ENCODE measurements around the gene LARGE1. TPM values are rescaled to one million over a fixed set of nuclear protein-coding genes. Genes with fewer than 3 reads are reported as not detected.

The LARGE1 gene
- total and polyA plus RNA-seq, 8 donors, result 4.1 to 29.3 (median 13.7) TPM

- Histone ChIP-seq H3K36me3 (no peaks in the 10 kb centered on the region), H3K4me1 (peaks cover 0 to 7% (median 0%) of the 10 kb centered on the region in 3 donors), H3K27ac (no peak overlapping the region), H3K4me3 (no peak overlapping the region), H3K9me3 (no peaks in the 10 kb centered on the region), H3K27me3 (no peaks in the 10 kb centered on the region)
- DNase-seq (no peak), ATAC-seq (peak in 2 of 4 donors; percentile 31 to 33), FAIRE-seq (no peak)
- intact Hi-C loops (cut with DNase I), result no loop called here
- no peak for TF ChIP-seq CTCF (IDR thresholded peaks at IDR 0.05)
- WGBS, 2 donors, result 75 to 82% methylated on average over 8 of the region's 8 CpGs
These were observed 48.3 kb downstream of the LARGE1 start for GRCh38 chr22:33871935-33872334.

GRCh38 chr22:33869946-33870345 is 50.3 kb downstream of the LARGE1 start:
- Histone ChIP-seq H3K4me3 (no peak overlapping the region), H3K9me3 (no peaks in the 10 kb centered on the region), H3K36me3 (no peaks in the 10 kb centered on the region), H3K27ac (no peak overlapping the region), H3K4me1 (peaks cover 0 to 7% (median 0%) of the 10 kb centered on the region in 3 donors), H3K27me3 (no peaks in the 10 kb centered on the region)
- no peak for TF ChIP-seq CTCF (IDR thresholded peaks at IDR 0.05)
- no peak for ATAC-seq
- intact Hi-C loops (cut with DNase I), result no loop called here
- DNase-seq, result no peak
- 92 to 94% methylated on average over 2 of the region's 2 CpGs for WGBS, 2 donors
- FAIRE-seq, result no peak

- FAIRE-seq (no peak), ATAC-seq (no peak), DNase-seq (no peak)
- intact Hi-C loops (cut with DNase I), result no loop called here
- no peak overlapping the region for H3K4me3 ChIP-seq
- peaks cover 0 to 7% (median 0%) of the 10 kb centered on the region in 3 donors for H3K4me1 ChIP-seq
- WGBS, 2 donors, result 93 to 96% methylated on average over 9 of the region's 9 CpGs
- no peak for TF ChIP-seq CTCF (IDR thresholded peaks at IDR 0.05)
- H3K27ac ChIP-seq, result no peak overlapping the region
- H3K36me3 ChIP-seq, result no peaks in the 10 kb centered on the region
- H3K27me3 ChIP-seq, result no peaks in the 10 kb centered on the region
- no peaks in the 10 kb centered on the region for H3K9me3 ChIP-seq
These were observed 52.3 kb downstream of the LARGE1 start for GRCh38 chr22:33867971-33868370.

GRCh38 chr22:33867118-33867866 is 53.0 kb downstream of the LARGE1 start:
- FAIRE-seq, result no peak
- intact Hi-C loops (cut with DNase I), result no loop called here
- peak overlapping the region in 1 of 4 donors; percentile 3 for H3K27ac ChIP-seq
- TF ChIP-seq CTCF (IDR thresholded peaks at IDR 0.05), result no peak
- H3K4me1 ChIP-seq, result peaks cover 0 to 7% (median 0%) of the 10 kb centered on the region in 3 donors
- H3K4me3 ChIP-seq, result no peak overlapping the region
- WGBS, 2 donors, result 82 to 85% methylated on average over 12 of the region's 12 CpGs
- H3K36me3 ChIP-seq, result no peaks in the 10 kb centered on the region
- DNase-seq, result no peak
- ATAC-seq, result peak in 3 of 4 donors; percentile 58 to 69 (median 60)
- no peaks in the 10 kb centered on the region for H3K9me3 ChIP-seq
- no peaks in the 10 kb centered on the region for H3K27me3 ChIP-seq

GRCh38 chr22:33866511-33866910 is 53.8 kb downstream of the LARGE1 start:
- Histone ChIP-seq H3K27ac (no peak overlapping the region), H3K36me3 (no peaks in the 10 kb centered on the region), H3K4me1 (peaks cover 0 to 1% (median 0%) of the 10 kb centered on the region in 3 donors), H3K9me3 (no peaks in the 10 kb centered on the region), H3K4me3 (no peak overlapping the region), H3K27me3 (no peaks in the 10 kb centered on the region)
- no peak for TF ChIP-seq CTCF (IDR thresholded peaks at IDR 0.05)
- intact Hi-C loops (cut with DNase I), result no loop called here
- ATAC-seq, result no peak
- no peak for DNase-seq
- WGBS, 2 donors, result 91 to 99% methylated on average over 3 of the region's 3 CpGs
- no peak for FAIRE-seq
